GM19239 (cell line): ENCODE data around the gene KIAA1755.
A peak's percentile ranks its signal among the peaks of the same experiment; 100 is the strongest.

Source experiments
- DNase-seq: peaks from one replicate; pipeline ENCODE4 v3.0.0; 2011; ENCODE audit warnings: low spot score; ENCODE audit not compliant: insufficient read length
- FAIRE-seq: peaks from 2 replicates; lab custom pipeline; 2011; peaks lifted over from hg19 to GRCh38; lab: Jason Lieb, UNC

The KIAA1755 gene, protein sequence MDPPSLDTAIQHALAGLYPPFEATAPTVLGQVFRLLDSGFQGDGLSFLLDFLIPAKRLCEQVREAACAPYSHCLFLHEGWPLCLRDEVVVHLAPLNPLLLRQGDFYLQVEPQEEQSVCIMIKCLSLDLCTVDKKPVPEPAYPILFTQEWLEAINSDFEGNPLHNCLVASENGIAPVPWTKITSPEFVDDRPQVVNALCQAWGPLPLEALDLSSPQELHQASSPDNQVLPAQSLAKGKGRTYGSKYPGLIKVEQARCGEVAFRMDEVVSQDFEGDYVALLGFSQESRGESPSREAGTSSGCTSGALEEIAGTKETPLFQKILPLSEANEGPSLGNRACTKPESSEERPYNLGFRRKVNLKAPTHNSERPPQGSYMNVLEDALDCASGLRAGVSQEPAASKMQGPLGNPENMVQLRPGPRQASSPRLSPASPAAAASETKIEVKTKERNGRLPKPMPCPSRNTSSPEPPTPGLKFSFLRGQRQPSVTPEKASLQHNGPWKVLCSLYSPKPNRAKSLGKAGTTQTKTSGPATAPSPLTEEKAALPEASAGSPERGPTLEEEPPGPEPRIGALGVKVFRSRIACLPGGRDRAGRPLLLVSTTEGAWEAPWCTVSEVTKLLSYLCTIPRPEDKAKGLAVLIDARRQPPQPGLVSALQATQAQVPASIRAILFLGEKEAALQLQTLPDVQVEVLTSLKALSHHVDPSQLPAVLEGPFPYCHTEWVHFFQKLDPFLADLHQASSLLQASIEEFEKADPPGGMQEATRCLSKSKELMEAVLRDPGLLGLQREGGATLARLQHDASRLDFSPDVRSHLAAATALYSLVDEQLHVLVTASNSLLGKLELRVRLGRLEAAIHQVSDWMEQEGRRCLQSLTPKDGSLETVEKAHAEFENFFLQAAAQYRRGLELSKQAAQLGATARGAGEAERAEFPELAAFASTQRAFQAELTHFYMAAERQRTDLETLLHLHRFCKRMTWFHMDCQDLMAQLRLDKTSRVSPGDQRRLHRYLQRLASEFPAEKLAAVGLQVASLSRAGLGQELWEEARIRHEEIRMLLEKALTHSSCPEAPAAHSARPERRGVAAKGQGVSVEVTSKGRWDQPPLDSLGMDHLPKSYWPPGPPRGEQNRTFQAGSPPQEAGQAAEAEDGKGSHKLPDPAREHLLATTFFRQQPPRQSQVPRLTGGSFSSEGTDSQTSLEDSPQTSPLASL

DNA sequence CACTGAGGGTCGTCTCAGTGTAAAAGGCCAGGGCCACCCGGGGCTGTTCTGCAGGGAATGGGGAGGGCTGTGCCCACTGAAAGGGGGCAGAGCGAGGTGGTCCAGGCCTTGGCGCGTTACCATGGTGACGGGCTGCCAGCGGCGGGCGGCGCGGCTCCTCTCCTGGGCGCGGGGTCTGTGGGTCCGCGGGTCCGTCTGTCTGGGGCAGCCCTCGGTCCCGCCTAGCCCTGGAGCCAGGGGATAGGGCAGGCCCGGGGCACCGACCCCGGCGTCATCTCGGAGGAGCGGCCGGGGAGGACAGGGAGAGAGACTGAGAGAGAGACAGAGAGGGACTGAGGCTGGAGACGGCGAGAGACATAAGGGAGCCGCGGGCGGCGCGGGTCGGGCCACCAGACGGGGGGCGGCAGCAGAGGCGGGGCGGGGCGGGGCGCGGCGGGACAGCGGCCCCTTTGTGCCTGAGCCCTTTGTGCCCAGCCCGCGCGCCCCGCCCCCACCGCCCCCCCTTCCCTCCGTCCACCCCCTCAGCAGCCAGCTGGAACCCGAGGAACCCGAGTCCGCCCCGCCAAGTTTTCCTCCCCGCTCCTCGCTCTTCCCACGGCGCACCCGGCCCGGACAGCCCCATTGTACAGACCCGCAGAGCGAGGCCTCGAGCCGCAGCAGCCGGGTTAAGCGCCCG is at the start of gene KIAA1755:
Gene KIAA1755 (minus strand): TSS at position 358 of the 676 bp plus-strand sequence. CDS start 235 bp downstream, at position 123.
- no peak for DNase-seq
- no peak for FAIRE-seq

DNA sequence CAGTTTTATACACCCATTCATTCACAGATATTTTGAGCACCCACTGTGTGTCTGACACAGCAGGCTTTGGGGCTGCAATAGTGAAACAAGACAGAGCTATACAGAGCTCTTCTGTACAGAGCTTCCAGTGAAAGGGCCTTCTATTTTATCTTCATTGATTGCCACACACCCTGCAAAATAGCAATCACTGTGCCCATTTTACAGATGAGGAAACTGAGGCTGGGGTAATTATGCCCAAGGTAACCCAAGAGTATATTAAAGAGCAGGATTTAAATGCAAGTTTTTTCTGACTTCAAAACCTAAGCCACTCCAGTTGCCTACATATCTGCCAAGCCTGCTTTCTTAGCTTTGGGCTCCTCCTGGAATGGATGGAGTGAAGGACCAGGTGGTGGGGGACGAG is 47.9 kb upstream of the KIAA1755 start:
- FAIRE-seq, result no peak

DNA sequence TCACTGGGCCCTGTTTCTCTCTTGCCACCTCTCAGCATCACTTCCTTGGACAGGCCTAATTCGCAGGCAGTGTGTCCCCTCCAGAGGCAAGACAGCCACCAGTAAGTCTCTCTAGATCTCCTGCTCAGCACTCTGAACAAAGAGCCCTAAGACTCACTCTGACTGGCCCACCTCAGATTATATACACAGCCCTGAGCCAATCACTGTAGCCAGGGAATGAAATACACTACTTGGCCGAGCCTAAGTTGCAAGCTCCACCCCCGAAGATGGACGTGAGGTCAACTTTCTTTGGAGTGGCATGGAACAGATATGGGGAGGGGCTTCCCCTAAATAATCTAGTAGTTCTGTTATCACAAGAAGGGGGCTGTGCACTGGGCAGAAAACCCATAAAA is 47.5 kb upstream of the KIAA1755 start:
- no peak for FAIRE-seq
- no peak for DNase-seq

More for the DNA sequence above, 47.9 kb upstream of the KIAA1755 start:
- no peak for DNase-seq

DNA sequence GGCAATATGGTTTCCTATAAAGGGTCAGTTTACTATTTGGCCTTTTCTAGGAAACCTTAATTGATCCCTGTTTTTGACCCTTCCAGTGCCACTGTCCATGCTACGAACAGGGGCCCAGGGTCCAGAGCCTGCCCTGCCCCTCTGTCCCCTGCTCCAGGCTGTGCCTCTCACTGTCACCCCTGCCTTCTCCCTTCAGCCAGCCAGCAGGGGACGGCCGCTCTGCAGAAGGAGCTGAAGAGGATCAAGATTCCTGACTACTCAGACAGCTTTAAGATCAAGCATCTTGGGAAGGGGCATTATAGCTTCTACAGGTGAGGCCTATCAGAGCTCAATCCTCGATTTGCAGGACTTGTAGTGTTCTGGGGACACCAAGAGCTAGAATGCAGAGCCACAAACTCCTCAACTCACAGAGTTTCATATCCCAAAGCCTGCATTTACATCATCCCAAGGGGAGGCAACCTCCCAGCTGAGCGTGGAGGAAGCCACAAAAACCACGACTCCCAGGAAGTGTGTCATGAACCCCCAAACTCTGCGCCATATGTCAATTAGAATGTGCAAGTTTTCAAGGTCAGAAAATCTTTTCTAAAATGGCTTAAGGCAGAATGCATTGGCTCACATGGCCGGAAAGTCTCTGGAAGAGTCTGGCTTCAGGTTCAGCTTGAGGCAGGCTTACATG is 47.0 kb upstream of the KIAA1755 start:
- DNase-seq (no peak), FAIRE-seq (no peak)

DNA sequence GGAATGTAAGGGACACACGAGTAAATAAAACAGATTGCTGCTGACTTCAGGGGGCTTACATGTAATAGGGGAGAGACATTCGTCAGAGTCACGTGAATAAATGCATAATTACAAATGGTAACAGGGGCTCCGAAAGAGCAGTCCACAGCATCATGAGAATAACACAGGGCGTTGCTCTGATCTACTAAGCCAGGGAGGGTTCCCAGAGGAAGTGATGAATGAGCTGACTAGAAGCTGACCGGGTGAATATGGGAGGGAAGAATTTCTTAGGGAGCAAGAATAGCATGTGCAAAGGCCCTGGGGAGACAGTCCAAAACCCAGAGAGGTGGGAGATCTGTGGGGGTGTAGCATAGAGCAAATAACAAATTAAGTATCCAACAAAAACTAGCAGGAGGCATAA is 45.8 kb upstream of the KIAA1755 start:
- DNase-seq (no peak), FAIRE-seq (no peak)

DNA sequence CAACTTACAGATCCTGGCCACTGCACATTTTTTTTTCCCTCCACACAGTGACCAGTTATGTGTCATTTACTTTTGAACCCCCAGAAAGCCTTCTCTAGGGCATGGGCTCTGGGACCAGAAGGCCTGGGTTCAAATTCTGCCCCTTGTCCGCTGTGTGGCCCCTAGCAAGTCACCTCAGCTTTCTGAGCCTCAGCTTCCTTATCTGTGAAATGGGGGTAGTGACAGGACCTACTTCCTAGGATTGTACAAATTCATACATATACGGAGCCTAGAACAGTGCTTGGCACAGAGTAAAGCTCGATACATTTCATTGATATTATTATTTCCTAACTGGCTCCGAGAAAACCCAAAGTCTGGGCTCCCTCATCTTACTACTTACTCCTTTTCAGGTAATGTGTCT is 45.0 kb upstream of the KIAA1755 start:
- no peak for FAIRE-seq
- no peak for DNase-seq

DNA sequence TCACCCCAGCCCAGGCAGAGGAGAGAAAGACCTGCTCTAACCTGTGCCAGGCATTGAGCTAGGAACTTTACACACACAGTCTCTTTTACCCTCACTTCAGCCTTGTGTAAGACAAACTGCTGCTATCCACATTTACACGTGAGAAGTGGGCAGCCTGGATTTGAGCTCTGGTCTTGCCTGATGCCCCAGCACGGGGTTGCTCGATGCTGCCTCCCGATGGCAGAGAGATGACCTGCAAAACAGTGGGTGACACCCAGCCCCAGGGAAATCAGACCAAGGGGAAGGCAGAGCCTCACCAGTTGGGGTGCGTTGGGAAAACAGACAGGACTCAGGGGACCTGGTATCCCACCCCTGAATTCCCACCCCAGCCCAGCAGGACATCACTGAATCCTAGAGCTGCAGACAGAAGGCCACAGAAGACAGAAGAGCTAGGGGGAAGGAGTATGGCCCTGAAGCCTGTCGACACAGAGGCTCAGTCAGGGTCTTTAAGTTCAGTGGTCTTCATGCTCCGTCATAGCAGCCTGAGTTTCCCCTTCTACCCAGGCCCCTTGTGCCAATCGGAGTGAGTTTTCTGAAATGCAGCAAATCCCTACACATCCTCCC is 44.4 kb upstream of the KIAA1755 start:
- DNase-seq, result peak; percentile 28
- FAIRE-seq, result no peak

DNA sequence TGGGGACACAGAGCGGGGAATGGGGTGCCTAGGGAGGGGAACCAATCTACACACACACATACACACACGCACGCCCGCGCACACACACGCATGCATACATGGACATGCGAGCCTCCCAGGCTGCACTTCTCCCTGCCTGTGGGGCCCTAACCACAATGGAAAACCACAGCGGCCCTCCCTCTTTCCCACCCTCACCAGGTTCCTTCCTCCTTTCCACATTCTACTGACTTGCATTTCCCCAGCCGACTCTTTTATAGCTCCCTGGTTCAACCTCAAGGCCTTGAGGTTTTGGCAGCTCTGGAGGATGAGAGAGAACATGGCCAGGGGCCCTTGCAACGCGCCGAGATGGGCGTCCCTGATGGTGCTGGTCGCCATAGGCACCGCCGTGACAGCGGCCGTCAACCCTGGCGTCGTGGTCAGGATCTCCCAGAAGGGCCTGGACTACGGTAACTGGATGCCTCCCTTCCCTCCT is 43.4 kb upstream of the KIAA1755 start, which contains the start of gene BPI:
Gene BPI (plus strand): TSS at position 249 of the 472 bp plus-strand sequence. CDS start 68 bp downstream, at position 317.
- FAIRE-seq, result no peak
- no peak for DNase-seq

DNA sequence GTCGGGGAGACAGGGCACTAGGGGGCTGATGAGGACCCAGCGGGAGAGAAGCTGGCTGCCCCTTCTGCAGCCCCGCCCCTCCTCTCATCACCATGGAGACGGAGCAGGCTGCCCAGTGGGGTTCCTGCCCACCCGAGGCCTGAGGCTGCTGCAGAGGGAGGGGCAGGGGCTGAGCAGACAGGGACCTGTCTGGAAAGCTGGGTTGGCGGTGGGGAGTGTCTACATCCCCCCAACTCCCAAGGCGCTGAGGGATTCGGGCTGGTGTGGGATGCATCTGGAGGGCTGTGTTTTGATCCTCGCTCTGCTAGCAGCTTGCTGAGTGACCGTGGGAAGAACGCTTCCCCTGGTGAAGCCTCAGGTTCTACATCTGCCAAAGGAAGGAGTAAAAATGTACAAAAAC is 42.3 kb upstream of the KIAA1755 start:
- FAIRE-seq, result no peak

DNA sequence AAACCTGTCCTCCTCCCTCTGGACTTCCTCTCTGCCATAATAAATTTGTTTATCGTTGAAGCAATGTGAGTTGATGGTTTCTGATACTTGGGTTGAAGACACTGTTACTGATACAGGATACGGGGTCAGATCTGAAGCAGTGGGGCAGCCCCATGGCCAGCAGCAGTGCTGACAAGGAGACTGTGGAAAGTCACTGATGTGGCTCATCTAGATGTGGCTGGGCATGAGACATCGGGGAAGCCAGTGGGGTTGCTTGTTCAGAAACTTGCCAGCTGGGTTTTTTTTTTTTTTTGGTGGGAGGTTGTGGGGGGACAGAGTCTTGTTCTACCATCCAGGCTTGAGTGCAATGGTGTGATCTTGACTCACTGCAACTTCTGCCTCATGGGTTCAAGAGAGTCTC is 40.8 kb upstream of the KIAA1755 start:
- FAIRE-seq (no peak), DNase-seq (no peak)

More for the DNA sequence above, 42.3 kb upstream of the KIAA1755 start:
- no peak for DNase-seq

DNA sequence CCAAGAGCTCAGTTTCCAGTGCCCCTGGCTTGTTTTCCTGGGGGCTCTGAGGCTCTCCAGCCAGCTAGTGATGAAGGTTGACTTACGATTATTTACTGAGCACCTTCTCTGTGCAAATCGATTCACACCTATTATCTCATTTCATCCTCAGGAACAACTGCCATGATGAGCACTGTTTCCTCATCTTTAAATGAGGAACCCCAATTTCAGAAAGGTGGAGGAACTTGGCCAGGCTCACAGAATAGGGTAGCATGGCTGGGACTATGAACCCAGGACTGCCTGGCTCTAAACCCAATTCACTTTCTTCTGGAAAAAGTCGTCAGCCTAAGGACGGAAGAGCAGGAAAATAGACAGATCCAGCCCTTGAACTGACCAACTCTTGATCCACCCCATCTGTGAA is 39.9 kb upstream of the KIAA1755 start:
- DNase-seq (no peak), FAIRE-seq (no peak)

DNA sequence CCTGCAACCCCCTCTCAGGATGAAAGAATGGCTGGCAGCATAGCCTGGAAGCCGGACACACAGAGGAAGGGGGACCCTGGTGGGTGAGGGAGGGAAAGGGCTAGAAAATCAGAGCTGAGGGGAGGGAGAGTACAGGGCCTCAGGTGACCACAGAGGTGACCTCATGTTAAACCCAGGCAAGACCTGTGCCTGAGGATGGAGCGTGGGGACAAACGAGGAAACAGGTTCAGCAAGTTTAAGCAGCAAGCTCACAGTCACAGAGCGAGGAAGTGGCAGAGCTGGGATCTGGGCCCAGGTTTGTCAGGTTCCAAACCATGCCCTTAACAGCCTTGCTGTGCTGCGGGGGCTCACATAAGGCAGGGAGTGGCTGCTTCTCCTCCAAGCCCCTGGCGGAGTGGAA is 39.4 kb upstream of the KIAA1755 start:
- FAIRE-seq (no peak), DNase-seq (no peak)

DNA sequence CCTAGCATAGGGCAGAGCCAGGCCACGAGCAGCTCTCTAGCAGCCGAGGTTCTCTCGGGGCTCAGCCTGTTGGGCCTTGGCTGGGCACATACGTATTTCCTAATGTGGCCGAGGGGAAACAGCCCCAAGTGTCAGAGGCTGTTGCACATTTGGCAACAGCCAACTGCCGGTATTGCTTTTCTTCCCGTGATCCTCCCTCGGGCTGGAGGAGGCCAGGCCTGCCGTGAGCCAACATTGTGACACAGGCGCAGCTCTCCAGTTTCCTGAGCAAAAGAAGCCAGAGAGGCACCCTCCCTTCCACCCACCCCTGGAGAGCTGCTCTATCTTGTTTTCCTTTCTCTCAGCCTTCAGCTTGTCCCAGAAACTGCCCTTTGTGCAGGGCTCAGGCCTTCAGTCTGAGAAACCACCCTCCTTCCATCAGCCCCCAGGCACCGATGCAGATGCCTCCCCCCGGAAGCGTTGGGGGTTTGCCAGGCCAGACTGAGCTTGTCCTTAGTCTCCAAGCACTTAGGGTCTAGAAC is 38.3 kb upstream of the KIAA1755 start:
- DNase-seq, result no peak
- FAIRE-seq, result no peak

DNA sequence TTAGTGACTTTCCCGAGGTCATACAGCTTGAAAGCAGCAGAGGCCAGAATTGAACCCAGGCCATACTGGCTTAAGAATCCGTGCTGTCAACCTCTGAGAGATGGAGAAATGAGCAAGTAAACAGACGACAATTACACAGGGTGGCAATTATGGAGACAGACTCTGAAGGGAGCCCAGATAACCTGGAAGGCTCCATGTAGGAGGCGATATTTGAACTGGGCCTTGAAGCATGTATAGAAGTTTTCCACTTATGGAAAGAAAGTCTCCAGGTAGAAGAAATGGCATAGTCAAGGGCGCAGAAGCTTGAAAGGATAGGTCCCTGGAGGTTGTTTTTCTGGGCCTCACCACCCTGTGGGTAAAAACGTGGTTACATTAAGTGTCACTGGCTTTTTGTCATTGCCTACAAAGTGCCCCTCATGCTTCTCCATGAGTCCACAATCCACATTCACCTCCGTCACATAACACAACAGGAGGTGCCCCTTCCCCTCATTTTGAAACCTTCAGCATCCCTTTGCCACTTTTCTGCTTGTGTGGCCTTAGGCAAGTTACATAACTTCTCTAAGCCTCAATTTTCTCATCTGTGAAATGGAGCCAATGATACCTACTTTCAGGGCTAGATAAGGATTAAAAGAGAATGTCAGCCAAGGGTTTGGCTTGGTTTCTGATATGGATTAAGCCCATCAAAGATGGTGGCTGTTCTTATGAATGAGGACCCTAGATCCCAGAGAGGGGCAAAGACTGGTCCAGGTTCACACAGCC is 37.6 kb upstream of the KIAA1755 start:
- FAIRE-seq (no peak), DNase-seq (no peak)

DNA sequence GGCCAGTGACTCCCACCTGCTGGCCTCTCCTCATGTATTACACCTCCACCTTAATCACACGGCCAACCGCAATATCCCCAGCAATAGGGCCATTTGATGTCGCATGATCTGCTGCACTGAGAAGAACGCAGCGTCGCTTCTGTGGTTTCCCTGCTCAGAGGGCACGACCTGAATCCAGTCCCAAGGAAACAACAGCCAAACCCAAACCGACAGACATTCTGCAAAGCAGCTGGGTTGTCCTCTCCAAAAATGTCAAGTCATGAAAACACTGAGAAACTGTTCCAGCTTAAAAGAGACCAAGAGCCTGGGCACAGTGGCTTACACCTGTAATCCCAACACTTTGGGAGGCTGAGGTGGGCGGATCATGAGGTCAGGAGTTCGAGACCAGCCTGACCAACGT is 35.9 kb upstream of the KIAA1755 start:
- FAIRE-seq, result no peak
- DNase-seq, result no peak

DNA sequence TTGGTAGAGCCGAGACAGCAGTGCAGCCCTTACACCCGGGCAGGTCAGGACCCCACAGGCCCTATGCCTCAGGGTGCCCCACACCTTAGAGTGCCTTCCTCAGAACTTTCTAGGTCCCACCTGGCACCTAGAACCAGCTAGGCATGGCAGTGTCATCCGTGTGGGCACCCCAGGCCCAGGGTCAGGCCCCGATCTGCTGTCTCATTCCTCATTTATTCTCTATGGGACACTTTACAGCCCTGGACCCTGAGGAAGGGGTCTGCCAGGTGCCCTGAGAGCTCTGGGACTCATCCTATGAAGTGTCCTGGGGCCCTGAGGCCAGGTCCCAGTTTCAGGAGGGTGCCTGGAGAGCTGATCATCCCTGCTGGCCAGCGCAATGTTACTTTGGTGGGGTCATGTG is 35.3 kb upstream of the KIAA1755 start:
- FAIRE-seq (no peak), DNase-seq (no peak)

DNA sequence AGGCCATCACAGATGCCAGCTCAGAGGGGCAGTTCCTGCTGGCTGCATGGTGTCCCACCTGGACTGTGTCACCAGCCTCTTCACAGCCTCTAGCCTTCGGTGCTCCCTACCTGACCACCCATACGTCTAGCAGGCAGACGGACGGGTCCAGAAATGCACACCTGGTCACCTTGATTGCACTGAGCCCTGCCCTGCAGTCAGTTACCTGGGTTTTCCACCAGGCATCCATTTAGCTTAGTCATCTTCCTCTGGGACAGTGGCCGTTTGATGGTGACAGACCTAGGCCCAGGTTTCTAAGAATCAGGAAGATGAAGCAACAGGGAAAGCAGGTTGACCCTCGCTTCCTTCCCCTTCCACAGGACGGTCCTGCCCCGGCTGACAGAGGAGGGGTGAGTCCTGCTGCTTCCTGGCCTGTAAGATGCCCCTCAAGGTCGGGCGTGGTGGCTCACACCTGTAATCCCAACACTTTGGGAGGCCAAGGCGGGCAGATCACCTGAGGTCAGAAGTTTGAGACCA is 33.6 kb upstream of the KIAA1755 start:
- DNase-seq, result no peak
- no peak for FAIRE-seq
